Keratinocyte (primary cell): ENCODE data around the gene CACNA2D1.

Experiments
- CTCF ChIP-seq, 3 experiments: IDR thresholded peaks in 1 of 3; conservative IDR thresholded peaks in 1 of 3; optimal IDR thresholded peaks in 1 of 3; 2 replicates in 2 of 3; 3 replicates in 1 of 3; pipeline versions ENCODE3 to v1.5.1; 2011; ENCODE audit warnings: low read length in 3 of 3, mild to moderate bottlenecking in 3 of 3, moderate library complexity in 2 of 3, control low read depth in 1 of 3, inconsistent platforms in 1 of 3; ENCODE audit not compliant: insufficient read depth in 2 of 3; ENCODE audit errors: extremely low read depth in 1 of 3
- EZH2 ChIP-seq: IDR thresholded peaks from one replicate; pipeline ENCODE4 v1.6.1; 2012; ENCODE audit warnings: inconsistent platforms, mild to moderate bottlenecking, low read length, moderate library complexity

GRCh38 chr7:82289152-82289535 is 154.4 kb downstream of the CACNA2D1 start:
- no peak for TF ChIP-seq CTCF (optimal IDR thresholded peaks at IDR 0.05 in 1 of 3, IDR thresholded peaks at IDR 0.05 in 1 of 3, conservative IDR thresholded peaks at IDR 0.05 in 1 of 3; ENCODE audit: extremely low read depth in 1 of 3, insufficient read depth in 2 of 3, low read length in 3 of 3)
- no peak for TF ChIP-seq EZH2
